Mucosa of stomach (tissue), 1 donor: Measurements from ENCODE around the gene MIER2.
"Not testable (repeated sequence)": the region's sequence is repeated elsewhere in the genome, so short reads cannot be mapped to it uniquely, and the experiment has no call there.

Experiments
- H3K27me3 ChIP-seq: one replicate; pipeline ENCODE4 v1.7.0; 2013; ENCODE audit warnings: mild to moderate bottlenecking, low read length; ENCODE audit not compliant: control insufficient read depth, insufficient read depth
- H3K36me3 ChIP-seq: one replicate; pipeline ENCODE4 v1.7.0; 2013; ENCODE audit warnings: low read length; ENCODE audit not compliant: control insufficient read depth, insufficient read depth
- H3K4me1 ChIP-seq: one replicate; pipeline ENCODE4 v1.7.0; 2013; ENCODE audit warnings: mild to moderate bottlenecking, low read length; ENCODE audit not compliant: control insufficient read depth, insufficient read depth
- H3K4me3 ChIP-seq: one replicate; pipeline ENCODE4 v1.7.0; 2013; ENCODE audit warnings: low read length
- H3K9ac ChIP-seq: one replicate; pipeline ENCODE4 v1.7.0; 2013; ENCODE audit warnings: mild to moderate bottlenecking, low read length, moderate library complexity
- H3K9me3 ChIP-seq: one replicate; pipeline ENCODE4 v1.7.0; 2013; ENCODE audit warnings: mild to moderate bottlenecking, low read length, moderate library complexity; ENCODE audit not compliant: control insufficient read depth
- donor health status: Pancreatic carcinoma.

Gene MIER2

GRCh38 chr19:279656-280055 is 64.9 kb downstream of the MIER2 start:
- no peaks in the 10 kb centered on the region for H3K36me3 ChIP-seq
- H3K9ac ChIP-seq = no peak overlapping the region
- H3K27me3 ChIP-seq = no peaks in the 10 kb centered on the region
- H3K9me3 ChIP-seq = no peaks in the 10 kb centered on the region
- H3K4me1 ChIP-seq = no peaks in the 10 kb centered on the region
- H3K4me3 ChIP-seq = no peak overlapping the region

GRCh38 chr19:279231-279630 is 65.4 kb downstream of the MIER2 start:
- no peaks in the 10 kb centered on the region for H3K9me3 ChIP-seq
- H3K36me3 ChIP-seq = no peaks in the 10 kb centered on the region
- no peak overlapping the region for H3K4me3 ChIP-seq
- H3K4me1 ChIP-seq = no peaks in the 10 kb centered on the region
- H3K9ac ChIP-seq = no peak overlapping the region
- no peaks in the 10 kb centered on the region for H3K27me3 ChIP-seq

GRCh38 chr19:277581-278165 is 66.9 kb downstream of the MIER2 start:
- Histone ChIP-seq H3K36me3 (no peaks in the 10 kb centered on the region), H3K27me3 (no peaks in the 10 kb centered on the region), H3K9ac (no peak overlapping the region), H3K4me3 (no peak overlapping the region), H3K4me1 (no peaks in the 10 kb centered on the region), H3K9me3 (no peaks in the 10 kb centered on the region)

GRCh38 chr19:277131-277530 is 67.5 kb downstream of the MIER2 start:
- H3K4me1 ChIP-seq = no peaks in the 10 kb centered on the region
- H3K36me3 ChIP-seq = no peaks in the 10 kb centered on the region
- no peak overlapping the region for H3K9ac ChIP-seq
- H3K27me3 ChIP-seq = no peaks in the 10 kb centered on the region
- H3K4me3 ChIP-seq = no peak overlapping the region
- H3K9me3 ChIP-seq = no peaks in the 10 kb centered on the region

GRCh38 chr19:275958-276646 is 68.5 kb downstream of the MIER2 start:
- no peaks in the 10 kb centered on the region for H3K27me3 ChIP-seq
- H3K36me3 ChIP-seq = no peaks in the 10 kb centered on the region
- no peak overlapping the region for H3K4me3 ChIP-seq
- no peaks in the 10 kb centered on the region for H3K4me1 ChIP-seq
- no peak overlapping the region for H3K9ac ChIP-seq
- no peaks in the 10 kb centered on the region for H3K9me3 ChIP-seq

GRCh38 chr19:275000-275399 is 69.6 kb downstream of the MIER2 start:
- no peak overlapping the region for H3K9ac ChIP-seq
- H3K27me3 ChIP-seq = no peaks in the 10 kb centered on the region
- H3K9me3 ChIP-seq = no peaks in the 10 kb centered on the region
- no peaks in the 10 kb centered on the region for H3K36me3 ChIP-seq
- no peaks in the 10 kb centered on the region for H3K4me1 ChIP-seq
- H3K4me3 ChIP-seq = no peak overlapping the region

GRCh38 chr19:273393-273792 is 71.2 kb downstream of the MIER2 start:
- H3K4me1 ChIP-seq = no peaks in the 10 kb centered on the region
- H3K4me3 ChIP-seq = no peak overlapping the region
- H3K9me3 ChIP-seq = no peaks in the 10 kb centered on the region
- no peaks in the 10 kb centered on the region for H3K27me3 ChIP-seq
- H3K36me3 ChIP-seq = no peaks in the 10 kb centered on the region
- H3K9ac ChIP-seq = no peak overlapping the region

- H3K36me3 ChIP-seq = no peaks in the 10 kb centered on the region
- no peaks in the 10 kb centered on the region for H3K9me3 ChIP-seq
- H3K4me3 ChIP-seq = no peak overlapping the region
- H3K27me3 ChIP-seq = no peaks in the 10 kb centered on the region
- H3K9ac ChIP-seq = no peak overlapping the region
- no peaks in the 10 kb centered on the region for H3K4me1 ChIP-seq
Measured at GRCh38 chr19:271856-272255, 72.7 kb downstream of the MIER2 start.

- not testable (repeated sequence) for H3K9ac ChIP-seq, H3K4me3 ChIP-seq, H3K9me3 ChIP-seq, H3K36me3 ChIP-seq, H3K4me1 ChIP-seq, H3K27me3 ChIP-seq
Measured at GRCh38 chr19:270766-271318, 73.8 kb downstream of the MIER2 start.

- H3K4me3 ChIP-seq = no peak overlapping the region
- no peaks in the 10 kb centered on the region for H3K36me3 ChIP-seq
- no peaks in the 10 kb centered on the region for H3K9me3 ChIP-seq
- no peak overlapping the region for H3K9ac ChIP-seq
- H3K27me3 ChIP-seq = no peaks in the 10 kb centered on the region
- H3K4me1 ChIP-seq = no peaks in the 10 kb centered on the region
Measured at GRCh38 chr19:269241-269640, 75.4 kb downstream of the MIER2 start.

- no peaks in the 10 kb centered on the region for H3K9me3 ChIP-seq
- no peak overlapping the region for H3K9ac ChIP-seq
- no peaks in the 10 kb centered on the region for H3K27me3 ChIP-seq
- no peaks in the 10 kb centered on the region for H3K4me1 ChIP-seq
- H3K36me3 ChIP-seq = no peaks in the 10 kb centered on the region
- no peak overlapping the region for H3K4me3 ChIP-seq
Measured at GRCh38 chr19:262125-262524, 82.5 kb downstream of the MIER2 start.

GRCh38 chr19:256804-257203 is 87.8 kb downstream of the MIER2 start:
- H3K9ac ChIP-seq, H3K4me3 ChIP-seq, H3K36me3 ChIP-seq, H3K9me3 ChIP-seq, H3K4me1 ChIP-seq, H3K27me3 ChIP-seq: not testable (repeated sequence)
